GM12878 (cell line): ENCODE measurements around the gene MEF2D. TPM values are rescaled to one million over a fixed set of nuclear protein-coding genes. Genes with fewer than 3 reads are reported as not detected.

Source experiments
- ATAC-seq: fragments of 200-7000 bp; cut with Tn5 transposase; 3 replicates; pipeline ENCODE4 v1.9.1; 2020; ENCODE audit warnings: mild to moderate bottlenecking, moderate library complexity
- BruUV-seq: library from RNA; stranded (reverse); fragments of 400-500 nt; replicated peaks from 2 replicates; lab custom pipeline; 2021; lab: Mats Ljungman, UMichigan
- CTCF ChIA-PET: fragments of 300-600 bp; sonication (Branson Sonifier 250); formaldehyde crosslinking; extraction: SDS; loops from one replicate; lab custom pipeline; 2021; ENCODE audit warnings: inconsistent platforms; lab: Yijun Ruan, JAX
- POLR2A ChIA-PET: fragments of 350-600 bp; formaldehyde crosslinking; extraction: SDS; loops from one replicate; lab custom pipeline; 2021; ENCODE audit warnings: inconsistent platforms; lab: Charles Lee
- RAD21 ChIA-PET: fragments of 300-600 bp; sonication (Branson Sonifier 250); formaldehyde crosslinking; loops from one replicate; lab custom pipeline; 2023; ENCODE audit warnings: antibody characterized with exemption; ENCODE audit not compliant: unreplicated experiment; lab: Charles Lee
- SMC1A ChIA-PET: fragments of 300-600 bp; sonication (Branson Sonifier 250); formaldehyde crosslinking; loops from one replicate; lab custom pipeline; 2023; ENCODE audit not compliant: unreplicated experiment, uncharacterized antibody; lab: Charles Lee
- DNase-seq: peaks from one replicate; pipeline ENCODE4 v3.0.0-alpha.2; 2011; ENCODE audit warnings: low read depth, low spot score
- FAIRE-seq: peaks from 3 replicates; lab custom pipeline; 2011; peaks lifted over from hg19 to GRCh38; lab: Jason Lieb, UNC
- H2AFZ ChIP-seq: 2 replicates; pipeline ENCODE4 v1.6.0; 2011; ENCODE audit warnings: low read depth, low read length, control low read depth; ENCODE audit not compliant: control insufficient read depth
- H3K27ac ChIP-seq: 2 replicates; pipeline ENCODE4 v1.5.1; 2011; ENCODE audit warnings: control low read depth; ENCODE audit not compliant: control insufficient read depth, insufficient read depth
- H3K27me3 ChIP-seq, 2 experiments: replicated peaks in 1 of 2; 2 replicates each; pipeline versions ENCODE4 v1.6.0 to v1.6.1; 2011; ENCODE audit warnings: low read length in 1 of 2; ENCODE audit not compliant: control insufficient read depth in 2 of 2, insufficient read depth in 2 of 2
- H3K36me3 ChIP-seq, 2 experiments: 2 replicates each; pipeline ENCODE4 v1.5.1; 2011; ENCODE audit warnings: low read length in 1 of 2; ENCODE audit not compliant: control insufficient read depth in 2 of 2, insufficient read depth in 2 of 2
- H3K4me1 ChIP-seq: 2 replicates; pipeline ENCODE4 v1.6.1; 2011; ENCODE audit warnings: mild to moderate bottlenecking, low read length, moderate library complexity, mixed read lengths; ENCODE audit not compliant: control insufficient read depth, insufficient read depth
- H3K4me2 ChIP-seq: 2 replicates; pipeline ENCODE4 v1.6.0; 2011; ENCODE audit warnings: control low read depth; ENCODE audit not compliant: control insufficient read depth, insufficient read depth
- H3K4me3 ChIP-seq: fragments of 200-600 bp; sonication (generic); 2 replicates; pipeline ENCODE4 v1.5.1; 2016
- H3K79me2 ChIP-seq: 2 replicates; pipeline ENCODE4 v1.6.0; 2011; ENCODE audit warnings: low read length; ENCODE audit not compliant: control insufficient read depth, insufficient read depth
- H3K9ac ChIP-seq: 2 replicates; pipeline ENCODE4 v1.8.0; 2011; ENCODE audit warnings: low read length, control low read depth, mixed read lengths; ENCODE audit not compliant: control insufficient read depth, insufficient read depth
- H3K9me3 ChIP-seq: replicated peaks from 3 replicates; pipeline ENCODE4 v1.5.1; 2011; ENCODE audit warnings: mild to moderate bottlenecking, low read length; ENCODE audit not compliant: control insufficient read depth, insufficient read depth
- H4K20me1 ChIP-seq: 2 replicates; pipeline ENCODE4 v1.6.0; 2011; ENCODE audit not compliant: control insufficient read depth, insufficient read depth
- EGR1 ChIP-seq, 2 experiments: IDR thresholded peaks; 1 replicate in 1 of 2; 2 replicates in 1 of 2; pipeline ENCODE4 v1.6.1; 2011 to 2012; ENCODE audit warnings: low read depth in 2 of 2, low read length in 2 of 2, borderline replicate concordance in 1 of 2, mild to moderate bottlenecking in 1 of 2, moderate library complexity in 1 of 2
- HDAC6 ChIP-seq: fragments of 200-600 bp; sonication (generic); IDR thresholded peaks from one replicate; pipeline ENCODE4 v1.8.0; 2017; ENCODE audit warnings: antibody characterized with exemption; ENCODE audit not compliant: unreplicated experiment
- RB1 ChIP-seq: fragments of 450-650 bp; formaldehyde crosslinking; IDR thresholded peaks from 2 replicates; pipeline ENCODE4 v1.6.1; 2017; ENCODE audit warnings: mild to moderate bottlenecking, borderline replicate concordance
- TCF12 ChIP-seq: IDR thresholded peaks from 2 replicates; pipeline ENCODE4 v1.6.1; 2011; ENCODE audit warnings: low read depth, mild to moderate bottlenecking, low read length
- WGBS: methylation state at CpG from one replicate; pipeline ENCODE4 v1.1.6; 2016; ENCODE audit warnings: low lambda C conversion rate; ENCODE audit not compliant: insufficient replicate concordance, insufficient coverage; ENCODE audit errors: missing lambda C conversion rate; 5-methylcytosine and 5-hydroxymethylcytosine counted together
- in situ Hi-C: fragments of 300-500 bp; cut with MboI; formaldehyde crosslinking; loops from 9 replicates; pipeline ENCODE4 v1.14.3; 2018; ENCODE audit warnings: mixed read lengths
- intact Hi-C: fragments of 100-400 bp; cut with micrococcal nuclease; formaldehyde crosslinking; loops from one replicate; pipeline ENCODE4 v1.14.2; 2022; ENCODE audit not compliant: unreplicated experiment
- polyA plus RNA-seq, 11 experiments: library from polyadenylated mRNA; depleted of rRNA in 4 of 11; unstranded in 6 of 11; stranded (reverse) in 5 of 11; fragments of >200 nt; fragmentation: Nextera tagmentation in 4 of 11; fragmentation: Illumina TruSeq in 1 of 11; extraction: Ambion mirVana in 4 of 11; extraction: Trizol in 1 of 11; gene quantifications; 1 replicate in 1 of 11; 2 replicates in 10 of 11; pipeline versions ENCODE4 v1.2.1 to v1.2.3, GENCODE V29; 2011 to 2016; ENCODE audit warnings: inconsistent platforms in 2 of 11, missing spikeins in 2 of 11, low read depth in 1 of 11
- total RNA-seq, 4 experiments: library from RNA; depleted of rRNA in 3 of 4; stranded (reverse); fragments of >200 nt in 3 of 4; fragmentation: Illumina TruSeq in 1 of 4; extraction: Trizol in 1 of 4; gene quantifications; 2 replicates each; pipeline versions ENCODE4 v1.2.1 to v1.2.3, GENCODE V29; 2013 to 2021

Gene MEF2D
- total and polyA plus RNA-seq, 10 of the 15 experiments (the other 5 are each of a cell fraction or from before 2014, with no cell fraction given), result 0.61 to 53.0 (median 15.2) TPM

- in situ Hi-C loops, result no loop called here
- FAIRE-seq, result no peak
- H3K27ac ChIP-seq, result peak overlapping the region; percentile 59
Observed at GRCh38 chr1:156495401-156496140, 5.0 kb downstream of the MEF2D start.

GRCh38 chr1:156494309-156494895, 6.2 kb downstream of the MEF2D start:
- Histone ChIP-seq H3K9ac (peak overlapping the region; percentile 42; the same call in 1 of the 2 replicates), H3K4me3 (peak overlapping the region; percentile 48), H4K20me1 (no peaks in the 10 kb centered on the region), H3K4me2 (peak overlapping the region; percentile 82), H3K79me2 (peaks cover 100% of the 10 kb centered on the region), H3K36me3 (peaks cover 2 to 7% of the 10 kb centered on the region in 2 experiments; a peak in 2 of 4 replicates), H3K27me3 (no peaks in the 10 kb centered on the region), H2AFZ (no peak overlapping the region), H3K27ac (peak overlapping the region; percentile 96), H3K9me3 (no peaks in the 10 kb centered on the region), H3K4me1 (peaks cover 76% of the 10 kb centered on the region)
- no peak for TF ChIP-seq HDAC6
- TF ChIP-seq RB1, result no peak
- DNase-seq (no peak), FAIRE-seq (no peak), ATAC-seq (no peak)
- intact Hi-C loops (no loop called here), in situ Hi-C loops (no loop called here)
- no TSS peak for BruUV-seq
- 71% methylated on average over 7 of the region's 7 CpGs for WGBS
- ChIA-PET CTCF (interaction anchor here (0.6 to 9.3 kb wide), 3 partner anchors 13 to 117 kb away, joined by 3 to 140 read pairs (median 3); no protein-coding TSS in a partner anchor), POLR2A (interaction anchor here (23.9 kb wide), 1 partner anchor 9 kb away, joined by 630 read pairs; the partner anchor contains the start of gene MEF2D), SMC1A (interaction anchor here (0.9 to 21.2 kb wide), 3 partner anchors 5 to 102 kb away, joined by 4 to 460 read pairs (median 460); partner anchors contain the start of gene MEF2D), RAD21 (interaction anchor here (1.5 to 1.7 kb wide), 2 partner anchors 14 to 37 kb away, joined by 4 to 5 read pairs; no protein-coding TSS in a partner anchor)

More at GRCh38 chr1:156495401-156496140, 5.0 kb downstream of the MEF2D start:
- H3K79me2 ChIP-seq, result peaks cover 100% of the 10 kb centered on the region
- ChIA-PET POLR2A (interaction anchor here (17.1 to 23.9 kb wide), 2 partner anchors 5 to 8 kb away, joined by 630 read pairs; partner anchors contain the start of gene MEF2D), CTCF (interaction anchor here (0.7 to 9.3 kb wide), 4 partner anchors 9 to 79 kb away, joined by 3 to 140 read pairs (median 4); no protein-coding TSS in a partner anchor), RAD21 (interaction anchor here (1.5 to 1.8 kb wide), 3 partner anchors 9 to 38 kb away, joined by 4 to 8 read pairs (median 5); no protein-coding TSS in a partner anchor), SMC1A (interaction anchor here (0.8 to 21.2 kb wide), 3 partner anchors 6 to 38 kb away, joined by 3 to 460 read pairs (median 460); partner anchors contain the start of gene MEF2D)
- intact Hi-C loops, result no loop called here
- DNase-seq (no peak), ATAC-seq (no peak)
- H3K9ac ChIP-seq, result peak overlapping the region; percentile 44
- H4K20me1 ChIP-seq, result no peaks in the 10 kb centered on the region
- peak overlapping the region; percentile 94 for H3K4me2 ChIP-seq
- peaks cover 2 to 7% of the 10 kb centered on the region in 2 experiments; a peak in 2 of 4 replicates for H3K36me3 ChIP-seq
- peak overlapping the region; percentile 92 for H3K4me3 ChIP-seq
- H3K9me3 ChIP-seq, result no peaks in the 10 kb centered on the region
- BruUV-seq, result no TSS peak
- H3K27me3 ChIP-seq, result no peaks in the 10 kb centered on the region
- peaks cover 66% of the 10 kb centered on the region for H3K4me1 ChIP-seq
- no peak overlapping the region for H2AFZ ChIP-seq
- TF ChIP-seq EGR1 (IDR thresholded peaks at IDR 0.05; ENCODE audit: borderline replicate concordance in 1 of 2, low read depth in 2 of 2, low read length in 2 of 2), result no peak
- TF ChIP-seq TCF12, result 0 out of 2 replicates have a peak, but pooled peaks have one; percentile 0
- 56% methylated on average over 9 of the region's 9 CpGs for WGBS
